OCI-LY1 (cell line): Measurements from ENCODE around the gene PAX4.

Experiments
- H2AFZ ChIP-seq: fragments of 200-600 bp; sonication (generic), shearing (Covaris generic); 2 replicates; pipeline ENCODE4 v1.6.0; 2014; ENCODE audit warnings: antibody characterized with exemption, mild to moderate bottlenecking, low read length
- H3F3A ChIP-seq: fragments of 200-600 bp; sonication (generic), shearing (Covaris generic); 2 replicates; pipeline ENCODE4 v1.6.0; 2014; ENCODE audit warnings: mild to moderate bottlenecking, antibody characterized with exemption, low read length, moderate library complexity; ENCODE audit not compliant: insufficient read depth
- H3K27ac ChIP-seq: fragments of 200-600 bp; sonication (generic); 2 replicates; pipeline ENCODE4 v1.5.1; 2014; ENCODE audit warnings: low read length, mixed run types, mild to moderate bottlenecking, low read depth; ENCODE audit not compliant: poor library complexity, severe bottlenecking
- H3K27me3 ChIP-seq: fragments of 200-600 bp; sonication (generic); 2 replicates; pipeline ENCODE4 v1.6.0; 2014; ENCODE audit warnings: antibody characterized with exemption, mild to moderate bottlenecking, low read length, moderate library complexity; ENCODE audit not compliant: insufficient read depth
- H3K36me3 ChIP-seq: fragments of 200-600 bp; sonication (generic); 2 replicates; pipeline ENCODE4 v1.6.1; 2014; ENCODE audit warnings: mild to moderate bottlenecking, antibody characterized with exemption, low read length, moderate library complexity, mixed read lengths; ENCODE audit not compliant: insufficient read depth
- H3K4me1 ChIP-seq: fragments of 200-600 bp; sonication (generic); 2 replicates; pipeline ENCODE4 v1.5.1; 2014; ENCODE audit warnings: mild to moderate bottlenecking, low read length, moderate library complexity; ENCODE audit not compliant: insufficient read depth, severe bottlenecking
- H3K4me2 ChIP-seq: fragments of 200-600 bp; sonication (generic), shearing (Covaris generic); 2 replicates; pipeline ENCODE4 v1.6.1; 2014; ENCODE audit warnings: low read length
- H3K4me3 ChIP-seq: fragments of 200-600 bp; sonication (generic); 2 replicates; pipeline ENCODE4 v1.5.1; 2014; ENCODE audit warnings: low read length, low read depth, mild to moderate bottlenecking, mixed read lengths; ENCODE audit not compliant: poor library complexity, severe bottlenecking
- H3K79me2 ChIP-seq: fragments of 200-600 bp; shearing (Covaris generic); 2 replicates; pipeline ENCODE4 v1.6.1; 2016; ENCODE audit warnings: mixed run types, low read length, mixed read lengths; ENCODE audit not compliant: insufficient read depth
- H3K9ac ChIP-seq: fragments of 200-600 bp; sonication (generic), shearing (Covaris generic); 2 replicates; pipeline ENCODE4 v1.6.1; 2014; ENCODE audit warnings: mild to moderate bottlenecking, low read length, mixed read lengths
- H3K9me2 ChIP-seq: fragments of 200-600 bp; sonication (generic), shearing (Covaris generic); 2 replicates; pipeline ENCODE4 v1.6.1; 2014; ENCODE audit warnings: low read depth, mild to moderate bottlenecking, low read length, mixed read lengths
- H3K9me3 ChIP-seq: fragments of 200-600 bp; shearing (Covaris generic); 2 replicates; pipeline ENCODE4 v1.6.1; 2014; ENCODE audit warnings: low read length, mixed read lengths
- H4K20me1 ChIP-seq: fragments of 200-600 bp; sonication (generic), shearing (Covaris generic); 2 replicates; pipeline ENCODE4 v1.6.0; 2016; ENCODE audit warnings: mild to moderate bottlenecking, low read length; ENCODE audit not compliant: insufficient read depth
- EZH2 ChIP-seq: fragments of 200-600 bp; sonication (generic), shearing (Covaris generic); IDR thresholded peaks from 2 replicates; pipeline ENCODE4 v1.8.0; 2017; ENCODE audit warnings: borderline replicate concordance, mixed run types, mild to moderate bottlenecking, antibody characterized with exemption, low read length, moderate library complexity, mixed read lengths
- TF ChIP-seq, protein P1 (sequence below): fragments of 200-600 bp; sonication (generic), shearing (Covaris generic); IDR thresholded peaks from 2 replicates; pipeline ENCODE4 v1.5.1; 2017; ENCODE audit warnings: mild to moderate bottlenecking, antibody characterized with exemption, low read length, moderate library complexity, mixed read lengths

PAX4 gene

DNA sequence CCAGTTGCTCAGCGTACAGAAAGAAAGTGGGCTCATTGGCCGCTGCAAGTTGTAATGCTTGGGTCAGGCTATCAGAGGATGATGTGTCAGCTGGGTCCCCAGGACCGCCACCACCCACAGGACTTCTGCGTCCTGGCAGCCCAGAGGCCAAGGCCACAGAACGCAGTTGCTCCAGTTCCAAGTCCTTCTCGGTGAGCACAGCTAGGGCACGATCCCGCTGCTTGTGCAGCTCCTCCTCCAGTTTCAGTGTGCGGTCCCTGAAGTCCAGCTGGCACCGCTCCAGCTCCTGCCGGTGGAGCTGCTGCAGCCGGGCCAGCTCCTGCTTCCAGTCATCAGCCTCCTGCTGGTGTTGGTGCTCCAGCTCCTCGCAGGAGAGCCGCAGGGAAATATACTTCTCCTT lies 35.6 kb downstream of the PAX4 start:
- H3K4me2 ChIP-seq, result no peak overlapping the region

DNA sequence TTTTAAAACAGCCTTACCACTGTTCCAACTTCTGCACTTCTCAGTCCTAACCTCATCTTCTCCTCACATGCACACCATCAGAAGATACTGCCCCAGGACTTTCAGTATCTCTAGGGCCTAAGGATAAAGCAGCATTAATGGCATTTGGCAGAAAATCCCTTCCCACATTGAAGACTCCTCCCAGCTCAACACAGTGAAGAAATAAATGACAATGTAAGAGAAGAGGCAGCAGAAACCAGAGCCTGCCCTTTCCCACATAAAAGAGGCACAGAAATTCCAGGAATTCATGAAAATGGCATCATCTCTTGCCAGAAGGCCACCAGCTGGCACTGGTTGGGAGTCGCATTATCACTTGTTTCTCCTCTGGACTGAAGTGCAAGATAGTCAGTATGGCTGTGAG lies 36.2 kb downstream of the PAX4 start:
- no peaks in the 10 kb centered on the region for H3K27me3 ChIP-seq
- H3K9ac ChIP-seq, result no peak overlapping the region
- H3K4me1 ChIP-seq, result peaks cover 25% of the 10 kb centered on the region
- H3F3A ChIP-seq, result no peaks in the 10 kb centered on the region
- H3K9me2 ChIP-seq, result no peaks in the 10 kb centered on the region
- no peaks in the 10 kb centered on the region for H4K20me1 ChIP-seq
- H3K4me3 ChIP-seq, result no peak overlapping the region
- H3K36me3 ChIP-seq, result peaks cover 52% of the 10 kb centered on the region
- no peaks in the 10 kb centered on the region for H3K9me3 ChIP-seq
- H2AFZ ChIP-seq, result no peak overlapping the region
- H3K79me2 ChIP-seq, result peaks cover 6% of the 10 kb centered on the region; the same call in 1 of the 2 replicates
- TF ChIP-seq, protein P1, sequence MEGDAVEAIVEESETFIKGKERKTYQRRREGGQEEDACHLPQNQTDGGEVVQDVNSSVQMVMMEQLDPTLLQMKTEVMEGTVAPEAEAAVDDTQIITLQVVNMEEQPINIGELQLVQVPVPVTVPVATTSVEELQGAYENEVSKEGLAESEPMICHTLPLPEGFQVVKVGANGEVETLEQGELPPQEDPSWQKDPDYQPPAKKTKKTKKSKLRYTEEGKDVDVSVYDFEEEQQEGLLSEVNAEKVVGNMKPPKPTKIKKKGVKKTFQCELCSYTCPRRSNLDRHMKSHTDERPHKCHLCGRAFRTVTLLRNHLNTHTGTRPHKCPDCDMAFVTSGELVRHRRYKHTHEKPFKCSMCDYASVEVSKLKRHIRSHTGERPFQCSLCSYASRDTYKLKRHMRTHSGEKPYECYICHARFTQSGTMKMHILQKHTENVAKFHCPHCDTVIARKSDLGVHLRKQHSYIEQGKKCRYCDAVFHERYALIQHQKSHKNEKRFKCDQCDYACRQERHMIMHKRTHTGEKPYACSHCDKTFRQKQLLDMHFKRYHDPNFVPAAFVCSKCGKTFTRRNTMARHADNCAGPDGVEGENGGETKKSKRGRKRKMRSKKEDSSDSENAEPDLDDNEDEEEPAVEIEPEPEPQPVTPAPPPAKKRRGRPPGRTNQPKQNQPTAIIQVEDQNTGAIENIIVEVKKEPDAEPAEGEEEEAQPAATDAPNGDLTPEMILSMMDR, result no peak
- TF ChIP-seq EZH2, result no peak
- H3K27ac ChIP-seq, result no peak overlapping the region
- no peak overlapping the region for H3K4me2 ChIP-seq

More for the DNA sequence above, 35.6 kb downstream of the PAX4 start:
- H3K27me3 ChIP-seq, result no peaks in the 10 kb centered on the region
- no peak overlapping the region for H3K27ac ChIP-seq
- H3F3A ChIP-seq, result no peaks in the 10 kb centered on the region
- peaks cover 6% of the 10 kb centered on the region; the same call in 1 of the 2 replicates for H3K79me2 ChIP-seq
- peaks cover 25% of the 10 kb centered on the region for H3K4me1 ChIP-seq
- no peaks in the 10 kb centered on the region for H4K20me1 ChIP-seq
- no peaks in the 10 kb centered on the region for H3K9me3 ChIP-seq
- no peaks in the 10 kb centered on the region for H3K9me2 ChIP-seq
- H3K4me3 ChIP-seq, result no peak overlapping the region
- H3K9ac ChIP-seq, result no peak overlapping the region
- TF ChIP-seq, protein P1, result no peak
- TF ChIP-seq EZH2, result no peak
- peaks cover 52% of the 10 kb centered on the region for H3K36me3 ChIP-seq
- H2AFZ ChIP-seq, result no peak overlapping the region

- H3K9ac ChIP-seq, result no peak overlapping the region
- no peak for TF ChIP-seq EZH2
- TF ChIP-seq, protein P1, result no peak
- H3F3A ChIP-seq, result no peaks in the 10 kb centered on the region
- H3K79me2 ChIP-seq, result peaks cover 6% of the 10 kb centered on the region; the same call in 1 of the 2 replicates
- H3K4me1 ChIP-seq, result peaks cover 20% of the 10 kb centered on the region
- H3K27me3 ChIP-seq, result no peaks in the 10 kb centered on the region
- H3K9me2 ChIP-seq, result no peaks in the 10 kb centered on the region
- no peak overlapping the region for H3K27ac ChIP-seq
- no peaks in the 10 kb centered on the region for H3K9me3 ChIP-seq
- H4K20me1 ChIP-seq, result no peaks in the 10 kb centered on the region
- no peak overlapping the region for H3K4me3 ChIP-seq
- H2AFZ ChIP-seq, result no peak overlapping the region
- H3K4me2 ChIP-seq, result no peak overlapping the region
- peaks cover 52% of the 10 kb centered on the region for H3K36me3 ChIP-seq
Measured at GRCh38 chr7:127580612-127581011, 37.3 kb downstream of the PAX4 start.
